Left forelimb (tissue), 1 donor: ENCODE data around the gene SYNGR3.
"Not testable (repeated sequence)": the region's sequence is repeated elsewhere in the genome, so short reads cannot be mapped to it uniquely, and the experiment has no call there.

ENCODE experiments used
- DNase-seq: peaks from one replicate; pipeline ENCODE4 v3.0.0-alpha.2; 2018; ENCODE audit warnings: low spot score

Gene SYNGR3

GRCh38 chr16:1989209-1990100 lies at the start of gene SYNGR3:
Gene SYNGR3 (plus strand): TSS chr16:1989970. CDS start chr16:1990103, 133 bp downstream.
- DNase-seq = no peak

- no peak for DNase-seq
Measured at GRCh38 chr16:1940273-1941161, 49.3 kb upstream of the SYNGR3 start.

- DNase-seq = no peak
Measured at GRCh38 chr16:1941162-1942046, 48.4 kb upstream of the SYNGR3 start.

- DNase-seq = no peak
Measured at GRCh38 chr16:1942047-1942809, 47.5 kb upstream of the SYNGR3 start.

- peak; percentile 98 for DNase-seq
Measured at GRCh38 chr16:1942810-1943726, 46.7 kb upstream of the SYNGR3 start, which contains the start of gene MSRB1. Gene MSRB1 (minus strand): TSS chr16:1943199. CDS start chr16:1943156, 43 bp downstream.

GRCh38 chr16:1944612-1945199 lies 45.1 kb upstream of the SYNGR3 start:
- no peak for DNase-seq

- no peak for DNase-seq
Measured at GRCh38 chr16:1945559-1946391, 44.0 kb upstream of the SYNGR3 start.

GRCh38 chr16:1946495-1947368 lies 43.0 kb upstream of the SYNGR3 start:
- no peak for DNase-seq

- DNase-seq = no peak
Measured at GRCh38 chr16:1947369-1947670, 42.5 kb upstream of the SYNGR3 start.

GRCh38 chr16:1949507-1949906 lies 40.3 kb upstream of the SYNGR3 start:
- DNase-seq = no peak

GRCh38 chr16:1950047-1950446 lies 39.7 kb upstream of the SYNGR3 start:
- DNase-seq = no peak

GRCh38 chr16:1950559-1950958 lies 39.2 kb upstream of the SYNGR3 start:
- no peak for DNase-seq

GRCh38 chr16:1953734-1954133 lies 36.0 kb upstream of the SYNGR3 start:
- no peak for DNase-seq

- DNase-seq = not testable (repeated sequence)
Measured at GRCh38 chr16:1957434-1958142, 32.2 kb upstream of the SYNGR3 start.

GRCh38 chr16:1958143-1958491 lies 31.7 kb upstream of the SYNGR3 start:
- DNase-seq = not testable (repeated sequence)

GRCh38 chr16:1958715-1959268 lies 31.0 kb upstream of the SYNGR3 start:
- no peak for DNase-seq
